ENCODE results near the gene ZFAND2A. TPM values are rescaled to one million over a fixed set of nuclear protein-coding genes. Genes with fewer than 3 reads are reported as not detected.
"Not testable (repeated sequence)": the region's sequence is repeated elsewhere in the genome, so short reads cannot be mapped to it uniquely, and the experiment has no call there.

The ZFAND2A gene
- total RNA-seq, 2 experiments from 2014 or later = 92.3 to 92.5 TPM

GRCh38 chr7:1163121-1163520, 3.1 kb upstream of the ZFAND2A start:
- no peak for TF ChIP-seq CTCF (IDR thresholded peaks at IDR 0.05)
- Histone ChIP-seq H3K27ac (ENCODE audit: low read depth in 1 of 2, low read length in 2 of 2) (no peak overlapping the region), H3K36me3 (ENCODE audit: insufficient read depth, low read length) (no peaks in the 10 kb centered on the region), H3K4me3 (ENCODE audit: low read length) (no peak overlapping the region), H3K4me1 (ENCODE audit: insufficient read depth, low read length) (peaks cover 17% of the 10 kb centered on the region), H3K27me3 (ENCODE audit: control insufficient read depth in 1 of 2, insufficient read depth in 2 of 2, low read length in 2 of 2) (no peaks in the 10 kb centered on the region), H3K9me3 (ENCODE audit: control insufficient read depth in 1 of 2, insufficient read depth in 1 of 2, low read length in 2 of 2) (no peaks in the 10 kb centered on the region)
- H3K36me3 Mint-ChIP-seq (ENCODE audit: low read depth) = peaks cover 10% of the 10 kb centered on the region
- H3K27ac Mint-ChIP-seq = peak overlapping the region; percentile 36
- intact Hi-C loops (cut with DNase I, micrococcal nuclease) = no loop called here
- CTCF ChIA-PET = no interaction called here
- no peaks in the 10 kb centered on the region for H3K9me3 Mint-ChIP-seq
- H3K4me3 Mint-ChIP-seq = peak overlapping the region; percentile 30
- DNase-seq = no peak
- no peaks in the 10 kb centered on the region for H3K27me3 Mint-ChIP-seq
- no peak for ATAC-seq (ENCODE audit: poor library complexity)
- H3K4me1 Mint-ChIP-seq (ENCODE audit: low read depth) = peaks cover 20% of the 10 kb centered on the region
- POLR2A ChIA-PET = no interaction called here

DNA sequence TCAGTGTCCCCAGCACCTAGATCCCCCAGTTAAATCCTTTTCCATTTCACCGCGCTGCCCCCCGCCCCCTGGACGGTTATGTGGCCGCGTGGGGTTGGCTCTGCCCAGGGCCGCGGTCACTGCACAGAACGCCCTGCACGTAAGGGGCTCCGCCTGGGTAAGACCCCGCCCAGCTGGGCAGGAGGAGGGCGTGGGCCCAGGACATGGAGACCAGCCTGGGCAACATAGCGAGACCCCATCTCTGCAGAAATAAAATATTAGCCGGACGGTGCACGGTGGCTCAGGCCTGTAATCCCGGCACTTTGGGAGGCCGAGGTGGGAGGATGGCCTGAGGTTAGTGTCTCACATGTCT, 650 bp upstream of the ZFAND2A start:
- peaks cover 27% of the 10 kb centered on the region for H3K36me3 Mint-ChIP-seq (ENCODE audit: low read depth)
- peak overlapping the region; percentile 92 for H3K4me3 Mint-ChIP-seq
- POLR2A ChIA-PET = interaction anchor here (0.6 to 1.9 kb wide), 11 partner anchors 9 to 1369 kb away, joined by 3 to 33 read pairs (median 3); partner anchors contain the start of gene COX19
- H3K27ac Mint-ChIP-seq = peak overlapping the region; percentile 86
- H3K36me3 ChIP-seq (ENCODE audit: insufficient read depth, low read length) = peaks cover 20% of the 10 kb centered on the region
- H3K9me3 ChIP-seq (ENCODE audit: control insufficient read depth in 1 of 2, insufficient read depth in 1 of 2, low read length in 2 of 2) = no peaks in the 10 kb centered on the region
- DNase-seq (no peak), ATAC-seq (ENCODE audit: poor library complexity) (no peak)
- H3K27me3 Mint-ChIP-seq = no peaks in the 10 kb centered on the region
- intact Hi-C loops (cut with DNase I, micrococcal nuclease) = loop anchor here (1.0 to 2.0 kb wide), 4 partner anchors 9 to 186 kb away; partner anchors contain the start of gene COX19 (in 1 of the 2)
- peak overlapping the region; percentile 88 to 91 for H3K27ac ChIP-seq (ENCODE audit: low read depth in 1 of 2, low read length in 2 of 2)
- peaks cover 17% of the 10 kb centered on the region for H3K4me1 ChIP-seq (ENCODE audit: insufficient read depth, low read length)
- CTCF ChIA-PET = interaction anchor here (0.7 to 1.8 kb wide), 4 partner anchors 9 to 95 kb away, joined by 3 to 7 read pairs (median 4); a partner anchor contains a TSS
- TF ChIP-seq CTCF (IDR thresholded peaks at IDR 0.05) = no peak
- no peaks in the 10 kb centered on the region for H3K27me3 ChIP-seq (ENCODE audit: control insufficient read depth in 1 of 2, insufficient read depth in 2 of 2, low read length in 2 of 2)
- H3K9me3 Mint-ChIP-seq = no peaks in the 10 kb centered on the region
- peaks cover 29% of the 10 kb centered on the region for H3K4me1 Mint-ChIP-seq (ENCODE audit: low read depth)
- peak overlapping the region; percentile 79 for H3K4me3 ChIP-seq (ENCODE audit: low read length)

DNA sequence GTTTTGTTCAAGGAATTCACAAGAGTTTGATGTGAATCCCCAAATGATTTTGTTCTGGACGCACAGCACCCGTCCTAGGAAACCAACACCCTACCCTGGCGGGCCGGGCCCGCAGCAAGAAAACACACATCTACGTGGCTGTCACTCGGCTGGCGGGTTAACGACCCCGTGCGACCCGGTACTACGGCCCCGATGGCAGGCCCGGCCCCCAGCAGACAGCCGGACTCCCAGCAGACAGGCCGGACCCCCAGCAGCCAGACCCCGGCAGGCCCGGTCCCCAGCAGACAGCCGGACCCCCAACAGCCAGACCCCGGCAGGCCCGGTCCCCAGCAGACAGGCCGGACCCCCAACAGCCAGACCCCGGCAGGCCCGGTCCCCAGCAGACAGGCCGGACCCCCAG, 765 bp downstream of the ZFAND2A start:
- peaks cover 35% of the 10 kb centered on the region for H3K36me3 ChIP-seq (ENCODE audit: insufficient read depth, low read length)
- peak overlapping the region; percentile 95 for H3K4me3 ChIP-seq (ENCODE audit: low read length)
- H3K27me3 Mint-ChIP-seq; H3K9me3 ChIP-seq (ENCODE audit: control insufficient read depth in 1 of 2, insufficient read depth in 1 of 2, low read length in 2 of 2); H3K27me3 ChIP-seq (ENCODE audit: control insufficient read depth in 1 of 2, insufficient read depth in 2 of 2, low read length in 2 of 2); ATAC-seq (ENCODE audit: poor library complexity); intact Hi-C loops (cut with DNase I, micrococcal nuclease); H3K9me3 Mint-ChIP-seq; DNase-seq: not testable (repeated sequence)
- H3K27ac Mint-ChIP-seq = peak overlapping the region; percentile 87
- POLR2A ChIA-PET = interaction anchor here (1.4 to 1.9 kb wide), 5 partner anchors 10 to 184 kb away, joined by 4 to 33 read pairs (median 9); partner anchors contain the start of gene COX19
- H3K4me1 ChIP-seq (ENCODE audit: insufficient read depth, low read length) = peaks cover 17% of the 10 kb centered on the region
- CTCF ChIA-PET = interaction anchor here (1.6 to 1.8 kb wide), 4 partner anchors 11 to 94 kb away, joined by 4 to 7 read pairs (median 5); no protein-coding TSS in a partner anchor
- peaks cover 29% of the 10 kb centered on the region for H3K4me1 Mint-ChIP-seq (ENCODE audit: low read depth)
- H3K4me3 Mint-ChIP-seq = peak overlapping the region; percentile 90
- H3K27ac ChIP-seq (ENCODE audit: low read depth in 1 of 2, low read length in 2 of 2) = peak overlapping the region; percentile 55 to 66
- peaks cover 41% of the 10 kb centered on the region for H3K36me3 Mint-ChIP-seq (ENCODE audit: low read depth)

Data from CD4-positive, alpha-beta T cell (primary cell).